ENCODE results near the gene C10orf120. TPM values are rescaled to one million over a fixed set of nuclear protein-coding genes. Genes with fewer than 3 reads are reported as not detected.

C10orf120 gene
- polyA plus RNA-seq (ENCODE audit: insufficient read length in 4 of 4) = not detected

- DNase-seq (ENCODE audit: low read depth in 4 of 4, low spot score in 3 of 4) = no peak
These were observed at the start of gene C10orf120 for GRCh38 chr10:122699796-122700455. Gene C10orf120 (minus strand): TSS chr10:122699846. CDS start chr10:122699790, 56 bp downstream.

- DNase-seq (ENCODE audit: low read depth in 4 of 4, low spot score in 3 of 4) = no peak
These were observed 48.9 kb upstream of the C10orf120 start for GRCh38 chr10:122748496-122748895.

GRCh38 chr10:122746408-122746807 lies 46.8 kb upstream of the C10orf120 start:
- DNase-seq (ENCODE audit: low read depth in 4 of 4, low spot score in 3 of 4) = no peak

- DNase-seq (ENCODE audit: low read depth in 4 of 4, low spot score in 3 of 4) = no peak
These were observed 44.6 kb upstream of the C10orf120 start for GRCh38 chr10:122744257-122744656.

GRCh38 chr10:122740640-122741039 lies 41.0 kb upstream of the C10orf120 start:
- DNase-seq (ENCODE audit: low read depth in 4 of 4, low spot score in 3 of 4) = no peak

GRCh38 chr10:122738031-122738430 lies 38.4 kb upstream of the C10orf120 start:
- DNase-seq (ENCODE audit: low read depth in 4 of 4, low spot score in 3 of 4) = no peak

GRCh38 chr10:122733931-122734665 lies 34.5 kb upstream of the C10orf120 start:
- no peak for DNase-seq (ENCODE audit: low read depth in 4 of 4, low spot score in 3 of 4)

GRCh38 chr10:122733443-122733842 lies 33.8 kb upstream of the C10orf120 start:
- DNase-seq (ENCODE audit: low read depth in 4 of 4, low spot score in 3 of 4) = no peak

- DNase-seq (ENCODE audit: low read depth in 4 of 4, low spot score in 3 of 4) = no peak
These were observed 30.6 kb upstream of the C10orf120 start for GRCh38 chr10:122730238-122730637.

GRCh38 chr10:122729126-122729525 lies 29.5 kb upstream of the C10orf120 start:
- no peak for DNase-seq (ENCODE audit: low read depth in 4 of 4, low spot score in 3 of 4)

- no peak for DNase-seq (ENCODE audit: low read depth in 4 of 4, low spot score in 3 of 4)
These were observed 27.8 kb upstream of the C10orf120 start for GRCh38 chr10:122727426-122727825.

- DNase-seq (ENCODE audit: low read depth in 4 of 4, low spot score in 3 of 4) = no peak
These were observed 26.1 kb upstream of the C10orf120 start for GRCh38 chr10:122725768-122726167.

- DNase-seq (ENCODE audit: low read depth in 4 of 4, low spot score in 3 of 4) = no peak
These were observed 25.4 kb upstream of the C10orf120 start for GRCh38 chr10:122725006-122725405.

- no peak for DNase-seq (ENCODE audit: low read depth in 4 of 4, low spot score in 3 of 4)
These were observed 21.5 kb upstream of the C10orf120 start for GRCh38 chr10:122721111-122721510.

- no peak for DNase-seq (ENCODE audit: low read depth in 4 of 4, low spot score in 3 of 4)
These were observed 16.4 kb upstream of the C10orf120 start for GRCh38 chr10:122716025-122716424.

GRCh38 chr10:122715576-122715975 lies 15.9 kb upstream of the C10orf120 start:
- DNase-seq (ENCODE audit: low read depth in 4 of 4, low spot score in 3 of 4) = no peak

GRCh38 chr10:122713091-122713885 lies 13.6 kb upstream of the C10orf120 start:
- DNase-seq (ENCODE audit: low read depth in 4 of 4, low spot score in 3 of 4) = no peak

GRCh38 chr10:122710576-122710975 lies 10.9 kb upstream of the C10orf120 start:
- no peak for DNase-seq (ENCODE audit: low read depth in 4 of 4, low spot score in 3 of 4)

GRCh38 chr10:122709971-122710370 lies 10.3 kb upstream of the C10orf120 start:
- no peak for DNase-seq (ENCODE audit: low read depth in 4 of 4, low spot score in 3 of 4)

GRCh38 chr10:122707535-122707934 lies 7.9 kb upstream of the C10orf120 start:
- no peak for DNase-seq (ENCODE audit: low read depth in 4 of 4, low spot score in 3 of 4)

- DNase-seq (ENCODE audit: low read depth in 4 of 4, low spot score in 3 of 4) = no peak
These were observed 7.3 kb upstream of the C10orf120 start for GRCh38 chr10:122706947-122707346.

Measured in left renal pelvis (tissue), 4 donors.